KMS-11 (cell line): Measurements from ENCODE around the gene ATP6V1F.

Experiments
- H2AFZ ChIP-seq: fragments of 200-600 bp; sonication (generic); 2 replicates; pipeline ENCODE4 v1.6.1; 2016; ENCODE audit warnings: antibody characterized with exemption, mixed run types, low read depth
- H3K27ac ChIP-seq: fragments of 200-600 bp; sonication (generic); 2 replicates; pipeline ENCODE4 v1.6.1; 2016; ENCODE audit warnings: mild to moderate bottlenecking, mixed run types
- H3K27me3 ChIP-seq: fragments of 200-600 bp; sonication (generic); 2 replicates; pipeline ENCODE4 v1.6.1; 2017; ENCODE audit warnings: mild to moderate bottlenecking, low read depth, mixed run types, moderate library complexity; ENCODE audit not compliant: insufficient read depth
- H3K36me3 ChIP-seq: fragments of 200-600 bp; sonication (generic); 2 replicates; pipeline ENCODE4 v1.6.1; 2017; ENCODE audit warnings: mild to moderate bottlenecking, mixed run types; ENCODE audit not compliant: insufficient read depth
- H3K4me1 ChIP-seq: fragments of 200-600 bp; sonication (generic); 2 replicates; pipeline ENCODE4 v1.6.1; 2016; ENCODE audit warnings: mild to moderate bottlenecking, low read depth, mixed run types; ENCODE audit not compliant: poor library complexity, severe bottlenecking
- H3K4me2 ChIP-seq: fragments of 200-600 bp; sonication (generic); 2 replicates; pipeline ENCODE4 v1.7.0; 2016; ENCODE audit warnings: mild to moderate bottlenecking, mixed run types
- H3K4me3 ChIP-seq: fragments of 200-600 bp; sonication (generic); IDR thresholded peaks from 2 replicates; pipeline ENCODE4 v1.6.1; 2017; ENCODE audit warnings: low read depth, low read length, mixed read lengths; ENCODE audit not compliant: insufficient read depth
- H3K79me2 ChIP-seq: fragments of 200-600 bp; sonication (generic); 2 replicates; pipeline ENCODE4 v1.6.1; 2016; ENCODE audit warnings: low read depth, mixed run types; ENCODE audit not compliant: insufficient read depth
- H3K9ac ChIP-seq: fragments of 200-600 bp; sonication (generic); 2 replicates; pipeline ENCODE4 v1.6.1; 2016; ENCODE audit warnings: mild to moderate bottlenecking, mixed run types
- H4K20me1 ChIP-seq: fragments of 200-600 bp; sonication (generic); 2 replicates; pipeline ENCODE4 v1.6.1; 2016; ENCODE audit warnings: mild to moderate bottlenecking, mixed run types; ENCODE audit not compliant: insufficient read depth
- CTCF ChIP-seq: fragments of 200-600 bp; sonication (generic); conservative IDR thresholded peaks from 2 replicates; pipeline ENCODE4 v1.6.1; 2017; ENCODE audit warnings: low read depth, mild to moderate bottlenecking, antibody characterized with exemption, low read length, moderate library complexity, mixed read lengths

ATP6V1F gene

DNA sequence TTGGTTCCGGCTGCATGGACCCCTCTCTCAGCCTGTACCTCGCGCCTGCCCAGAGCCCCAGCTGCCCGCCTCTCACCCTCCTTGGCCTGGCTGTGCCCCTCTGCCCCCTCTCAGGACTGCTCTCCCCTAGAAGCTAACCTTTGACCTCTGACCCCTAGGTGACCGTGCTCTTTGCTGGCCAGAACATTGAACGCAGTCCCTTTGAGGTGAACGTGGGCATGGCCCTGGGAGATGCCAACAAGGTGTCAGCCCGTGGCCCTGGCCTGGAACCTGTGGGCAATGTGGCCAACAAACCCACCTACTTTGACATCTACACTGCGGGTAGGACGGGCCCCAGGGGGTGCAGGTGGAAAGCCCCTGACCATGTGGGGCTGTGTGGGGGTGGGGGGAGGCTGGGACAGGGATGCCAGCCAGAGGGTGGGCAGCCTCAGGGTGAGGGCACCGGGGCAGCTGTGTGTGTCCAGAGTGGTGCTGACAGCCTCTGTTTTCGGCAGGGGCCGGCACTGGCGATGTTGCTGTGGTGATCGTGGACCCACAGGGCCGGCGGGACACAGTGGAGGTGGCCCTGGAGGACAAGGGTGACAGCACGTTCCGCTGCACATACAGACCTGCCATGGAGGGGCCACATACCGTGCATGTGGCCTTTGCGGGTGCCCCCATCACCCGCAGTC lies 24.4 kb upstream of the ATP6V1F start:
- Histone ChIP-seq H3K4me2 (no peak overlapping the region), H3K27me3 (peaks cover 8% of the 10 kb centered on the region; the same call in 1 of the 2 replicates), H2AFZ (no peak overlapping the region), H3K79me2 (no peaks in the 10 kb centered on the region), H3K4me3 (no peak overlapping the region), H3K4me1 (peaks cover 7% of the 10 kb centered on the region), H3K36me3 (no peaks in the 10 kb centered on the region), H3K9ac (no peak overlapping the region), H3K27ac (no peak overlapping the region), H4K20me1 (no peaks in the 10 kb centered on the region)
- no peak for TF ChIP-seq CTCF

GRCh38 chr7:128838981-128839731 lies 23.5 kb upstream of the ATP6V1F start:
- H3K4me3 ChIP-seq, result no peak overlapping the region
- no peaks in the 10 kb centered on the region for H3K79me2 ChIP-seq
- no peak overlapping the region for H3K9ac ChIP-seq
- H3K27me3 ChIP-seq, result peaks cover 2% of the 10 kb centered on the region; the same call in 1 of the 2 replicates
- no peak overlapping the region for H2AFZ ChIP-seq
- no peak overlapping the region for H3K27ac ChIP-seq
- H3K36me3 ChIP-seq, result no peaks in the 10 kb centered on the region
- no peak for TF ChIP-seq CTCF
- H3K4me2 ChIP-seq, result no peak overlapping the region
- H4K20me1 ChIP-seq, result no peaks in the 10 kb centered on the region
- H3K4me1 ChIP-seq, result peaks cover 7% of the 10 kb centered on the region

GRCh38 chr7:128839751-128840177 lies 22.9 kb upstream of the ATP6V1F start:
- Histone ChIP-seq H3K4me3 (no peak overlapping the region), H3K36me3 (no peaks in the 10 kb centered on the region), H2AFZ (no peak overlapping the region), H3K27me3 (no peaks in the 10 kb centered on the region; the same call in 1 of the 2 replicates), H3K27ac (no peak overlapping the region), H3K4me1 (peaks cover 7% of the 10 kb centered on the region), H4K20me1 (no peaks in the 10 kb centered on the region), H3K9ac (no peak overlapping the region), H3K4me2 (no peak overlapping the region), H3K79me2 (no peaks in the 10 kb centered on the region)
- no peak for TF ChIP-seq CTCF

GRCh38 chr7:128840326-128841170 lies 22.1 kb upstream of the ATP6V1F start:
- H3K9ac ChIP-seq, result no peak overlapping the region
- H4K20me1 ChIP-seq, result no peaks in the 10 kb centered on the region

More at GRCh38 chr7:128840326-128841170, 22.1 kb upstream of the ATP6V1F start:
- no peaks in the 10 kb centered on the region for H3K36me3 ChIP-seq
- no peak overlapping the region for H3K4me2 ChIP-seq
- H3K27ac ChIP-seq, result no peak overlapping the region
- no peaks in the 10 kb centered on the region for H3K79me2 ChIP-seq
- TF ChIP-seq CTCF, result no peak
- H3K4me1 ChIP-seq, result peaks cover 7% of the 10 kb centered on the region
- no peak overlapping the region for H2AFZ ChIP-seq
- H3K4me3 ChIP-seq, result no peak overlapping the region
- H3K27me3 ChIP-seq, result no peaks in the 10 kb centered on the region; the same call in 1 of the 2 replicates
